ENCODE data around the gene INTS7.

GRCh38 chr1:212020975-212021374, 14.4 kb downstream of the INTS7 start:
- TF ChIP-seq CTCF (IDR thresholded peaks at IDR 0.05) (no peak), POLR2A (IDR thresholded peaks at IDR 0.05) (no peak)
